HepG2 (cell line): ENCODE measurements around the gene DNAJC2.

Experiments
- CHD2 ChIP-seq: IDR thresholded peaks from 2 replicates; pipeline ENCODE4 v1.6.1; 2011; ENCODE audit warnings: low read depth, low read length, improper control_type of control experiment
- DPF2 ChIP-seq: sonication (generic); formaldehyde crosslinking; IDR thresholded peaks from 2 replicates; pipeline ENCODE4 v1.4.0; 2020; ENCODE audit warnings: mild to moderate bottlenecking, low read depth, missing genetic modification reagents, borderline replicate concordance
- ETV6 ChIP-seq: sonication (generic); formaldehyde crosslinking; conservative IDR thresholded peaks from 2 replicates; pipeline ENCODE4 v1.4.0; 2020; ENCODE audit warnings: missing genetic modification reagents
- HNRNPLL ChIP-seq: fragments of 200-400 bp; formaldehyde crosslinking; IDR thresholded peaks from 2 replicates; pipeline ENCODE4 v1.6.1; 2017; ENCODE audit warnings: mild to moderate bottlenecking, low read depth, low read length; ENCODE audit not compliant: poor library complexity, severe bottlenecking
- NR1H2 ChIP-seq: sonication (generic); formaldehyde crosslinking; IDR thresholded peaks from 2 replicates; pipeline ENCODE4 v1.8.1; 2022; ENCODE audit warnings: low read depth, missing genetic modification reagents, borderline replicate concordance
- ZBTB8A ChIP-seq: sonication (generic); formaldehyde crosslinking; IDR thresholded peaks from 2 replicates; pipeline ENCODE4 v1.4.0; 2020; ENCODE audit warnings: mild to moderate bottlenecking, low read depth, missing genetic modification reagents, borderline replicate concordance
- TF ChIP-seq, protein P1 (sequence below): IDR thresholded peaks from 2 replicates; pipeline ENCODE4 v1.6.1; 2016; ENCODE audit warnings: missing biosample characterization, missing genetic modification reagents, low read depth
- TF ChIP-seq, protein P2 (sequence below), 2 experiments: fragments of 450-650 bp in 1 of 2; sonication (generic) in 1 of 2; formaldehyde crosslinking; IDR thresholded peaks; 2 replicates each; pipeline versions ENCODE4 v1.5.0 to v1.8.0; 2020 to 2022; ENCODE audit warnings: mild to moderate bottlenecking in 1 of 2, missing genetic modification reagents in 1 of 2

- TF ChIP-seq HNRNPLL, result no peak
- TF ChIP-seq ETV6, result no peak
- no peak for TF ChIP-seq DPF2 (CRISPR knock-in tag)
- TF ChIP-seq, protein P1, sequence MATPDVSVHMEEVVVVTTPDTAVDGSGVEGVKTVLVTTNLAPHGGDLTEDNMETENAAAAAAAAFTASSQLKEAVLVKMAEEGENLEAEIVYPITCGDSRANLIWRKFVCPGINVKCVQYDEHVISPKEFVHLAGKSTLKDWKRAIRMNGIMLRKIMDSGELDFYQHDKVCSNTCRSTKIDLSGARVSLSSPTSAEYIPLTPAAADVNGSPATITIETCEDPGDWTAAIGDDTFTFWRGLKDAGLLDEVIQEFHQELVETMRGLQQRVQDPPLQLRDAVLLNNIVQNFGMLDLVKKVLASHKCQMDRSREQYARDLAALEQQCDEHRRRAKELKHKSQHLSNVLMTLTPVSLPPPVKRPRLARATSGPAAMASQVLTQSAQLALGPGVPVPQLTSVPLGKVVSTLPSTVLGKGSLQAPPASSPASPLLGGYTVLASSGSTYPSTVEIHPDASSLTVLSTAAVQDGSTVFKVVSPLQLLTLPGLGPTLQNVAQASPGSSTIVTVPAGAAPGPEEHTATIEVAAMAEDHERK (CRISPR knock-in tag), result no peak
- no peak for TF ChIP-seq ZBTB8A (CRISPR knock-in tag)
- TF ChIP-seq, protein P2, sequence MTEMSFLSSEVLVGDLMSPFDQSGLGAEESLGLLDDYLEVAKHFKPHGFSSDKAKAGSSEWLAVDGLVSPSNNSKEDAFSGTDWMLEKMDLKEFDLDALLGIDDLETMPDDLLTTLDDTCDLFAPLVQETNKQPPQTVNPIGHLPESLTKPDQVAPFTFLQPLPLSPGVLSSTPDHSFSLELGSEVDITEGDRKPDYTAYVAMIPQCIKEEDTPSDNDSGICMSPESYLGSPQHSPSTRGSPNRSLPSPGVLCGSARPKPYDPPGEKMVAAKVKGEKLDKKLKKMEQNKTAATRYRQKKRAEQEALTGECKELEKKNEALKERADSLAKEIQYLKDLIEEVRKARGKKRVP (CRISPR knock-in tag; IDR thresholded peaks at IDR 0.05), result no peak
- TF ChIP-seq CHD2, result no peak
- no peak for TF ChIP-seq NR1H2 (CRISPR knock-in tag)
Measured at GRCh38 chr7:103379270-103379975, 34.9 kb upstream of the DNAJC2 start.
